Measurements from ENCODE around the gene SYNDIG1.

The SYNDIG1 gene

DNA sequence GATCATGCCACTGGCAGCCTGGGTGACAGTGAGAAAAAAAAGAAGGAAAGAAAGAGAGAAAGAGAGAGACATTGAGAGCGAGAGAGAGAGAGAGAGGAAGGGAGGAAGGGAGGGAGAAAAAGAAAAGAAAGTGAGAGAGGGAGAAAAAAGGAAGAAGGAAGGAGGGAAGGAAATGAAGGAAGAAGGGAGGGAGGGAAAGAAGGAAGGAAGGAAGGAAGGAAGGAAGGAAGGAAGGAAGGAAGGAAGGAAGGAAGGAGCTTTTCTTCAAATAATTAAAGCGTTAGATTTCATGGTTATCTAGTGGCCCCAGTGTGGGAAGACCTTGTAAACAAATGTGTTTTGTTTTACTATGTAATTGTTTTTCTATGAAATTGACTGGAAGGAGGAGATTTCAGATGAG lies 170.8 kb downstream of the SYNDIG1 start:
- H3K27ac ChIP-seq (ENCODE audit: low read length): no peak overlapping the region
- DNase-seq (ENCODE audit: low read depth, low spot score): no peak
- H3K36me3 ChIP-seq (ENCODE audit: control insufficient read depth, insufficient read depth, low read length): no peaks in the 10 kb centered on the region
- H3K9me3 ChIP-seq (ENCODE audit: control insufficient read depth, insufficient read depth, low read length): no peaks in the 10 kb centered on the region
- H3K4me3 ChIP-seq (ENCODE audit: low read length): no peak overlapping the region
- WGBS (ENCODE audit: insufficient coverage, insufficient read length): no CpG with 5 or more reads among the region's 2 CpGs
- H3K4me1 ChIP-seq (ENCODE audit: control insufficient read depth, insufficient read depth, low read length): peaks cover 3% of the 10 kb centered on the region
- H3K27me3 ChIP-seq (ENCODE audit: control insufficient read depth, insufficient read depth, low read length): no peaks in the 10 kb centered on the region

DNA sequence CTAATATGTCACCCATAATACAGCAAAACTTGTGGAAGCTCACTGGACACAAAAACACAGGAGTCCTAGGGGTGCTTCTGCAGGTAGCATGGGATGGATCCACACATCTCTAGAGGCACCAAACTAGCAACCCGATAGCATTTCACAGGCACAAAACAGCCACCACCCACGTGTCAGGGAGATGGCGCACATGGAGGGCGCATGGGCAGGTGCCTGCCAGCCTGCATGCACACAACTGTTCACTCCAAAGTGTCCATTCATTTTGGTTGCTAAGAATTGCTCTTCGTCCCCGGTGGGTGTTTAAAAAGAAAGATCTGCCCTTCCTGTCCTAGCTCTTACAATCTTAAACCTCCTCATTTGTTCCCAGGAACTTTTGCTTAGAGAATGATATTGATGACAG lies 171.3 kb downstream of the SYNDIG1 start:
- Histone ChIP-seq H3K36me3 (ENCODE audit: control insufficient read depth, insufficient read depth, low read length) (no peaks in the 10 kb centered on the region), H3K4me1 (ENCODE audit: control insufficient read depth, insufficient read depth, low read length) (peaks cover 3% of the 10 kb centered on the region), H3K9me3 (ENCODE audit: control insufficient read depth, insufficient read depth, low read length) (no peaks in the 10 kb centered on the region), H3K27ac (ENCODE audit: low read length) (no peak overlapping the region), H3K4me3 (ENCODE audit: low read length) (no peak overlapping the region), H3K27me3 (ENCODE audit: control insufficient read depth, insufficient read depth, low read length) (no peaks in the 10 kb centered on the region)
- WGBS (ENCODE audit: insufficient coverage, insufficient read length): no CpG with 5 or more reads among the region's 6 CpGs
- no peak for DNase-seq (ENCODE audit: low read depth, low spot score)

DNA sequence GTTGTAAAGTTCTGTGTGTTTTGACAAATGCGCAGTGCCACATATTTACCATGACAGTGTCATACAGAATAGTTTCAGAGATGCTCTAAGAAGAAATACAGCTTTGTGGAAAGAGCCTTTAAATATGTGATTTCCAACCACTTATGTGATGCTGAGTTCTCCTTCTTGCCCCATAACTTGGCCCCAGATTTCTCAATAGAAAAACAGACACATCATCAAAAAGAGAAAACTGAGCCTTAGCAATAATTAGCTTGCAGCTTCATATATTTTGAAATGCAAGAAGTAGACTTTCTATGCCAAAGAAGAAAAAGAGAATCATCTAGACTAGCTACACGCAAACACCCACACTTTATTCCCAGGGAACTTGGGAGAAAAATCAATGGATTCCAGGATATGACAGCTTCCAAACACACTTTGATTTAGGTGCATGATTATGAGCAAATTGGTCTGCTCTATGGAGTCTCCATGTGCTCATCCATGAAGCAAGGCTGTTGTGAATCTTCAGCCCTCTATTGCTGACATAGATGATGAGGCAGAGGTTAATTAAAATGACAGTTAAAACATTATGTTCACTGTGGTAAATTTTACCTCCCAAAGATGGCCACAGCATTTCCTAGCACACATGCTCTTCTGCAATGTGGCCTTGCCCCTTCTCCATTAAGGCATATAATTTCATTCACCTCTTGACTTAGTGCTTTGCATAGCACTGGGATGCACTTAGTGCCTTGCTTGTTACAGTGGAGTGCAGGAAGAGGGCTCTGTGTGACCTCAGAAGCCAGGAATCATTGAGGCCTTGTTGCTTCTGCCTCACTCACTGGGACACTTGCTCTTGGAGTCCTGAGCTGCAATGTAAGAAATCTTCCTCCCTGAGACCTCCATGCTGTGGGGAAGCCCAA lies 174.6 kb downstream of the SYNDIG1 start:
- Histone ChIP-seq H3K27me3 (ENCODE audit: control insufficient read depth, insufficient read depth, low read length) (no peaks in the 10 kb centered on the region), H3K4me3 (ENCODE audit: low read length) (no peak overlapping the region), H3K36me3 (ENCODE audit: control insufficient read depth, insufficient read depth, low read length) (no peaks in the 10 kb centered on the region), H3K9me3 (ENCODE audit: control insufficient read depth, insufficient read depth, low read length) (no peaks in the 10 kb centered on the region), H3K27ac (ENCODE audit: low read length) (no peak overlapping the region), H3K4me1 (ENCODE audit: control insufficient read depth, insufficient read depth, low read length) (no peaks in the 10 kb centered on the region)
- WGBS (ENCODE audit: insufficient coverage, insufficient read length): no CpG with 5 or more reads among the region's 2 CpGs
- DNase-seq (ENCODE audit: low read depth, low spot score): no peak

DNA sequence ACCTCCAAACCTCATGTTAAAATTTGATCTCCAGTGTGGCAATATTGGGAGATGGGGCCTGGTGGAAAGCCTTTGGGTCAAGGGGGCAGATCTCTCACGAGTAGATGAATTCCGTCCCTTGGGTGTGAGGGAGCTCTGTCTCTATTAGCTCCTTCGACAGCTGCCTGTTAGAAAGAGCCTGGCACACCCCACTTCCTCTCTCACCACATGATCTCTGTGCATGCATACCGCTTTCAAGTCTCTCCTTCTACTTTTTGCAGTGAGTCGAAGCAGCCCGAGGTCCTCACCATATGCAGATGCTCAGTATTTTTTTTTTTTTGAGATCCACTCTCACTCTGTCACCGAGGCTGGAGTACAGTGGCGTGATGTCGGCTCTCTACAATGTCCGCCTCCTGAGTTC lies 176.9 kb downstream of the SYNDIG1 start:
- no peak for DNase-seq (ENCODE audit: low read depth, low spot score)

DNA sequence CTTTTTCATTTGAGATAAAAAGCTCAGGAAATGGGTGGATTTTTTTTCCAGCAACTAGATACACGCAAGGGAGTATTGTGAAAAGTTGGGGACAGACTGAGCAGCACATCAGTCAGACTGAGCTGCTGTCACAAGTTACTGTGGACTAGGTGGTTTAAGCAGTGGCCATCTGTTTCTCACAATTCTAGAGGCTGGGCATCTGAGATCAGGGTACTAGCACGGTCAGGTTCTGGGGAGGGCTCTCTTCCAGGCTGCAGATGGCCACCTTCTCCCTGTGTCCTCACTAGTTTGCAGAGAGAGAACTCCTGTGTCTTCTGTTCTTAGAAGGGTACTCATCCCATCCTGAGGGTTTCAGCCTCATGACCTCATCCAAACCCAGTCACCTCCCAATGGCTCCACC lies 178.3 kb downstream of the SYNDIG1 start:
- WGBS (ENCODE audit: insufficient coverage, insufficient read length): no CpG with 5 or more reads among the region's 2 CpGs
- H3K27ac ChIP-seq (ENCODE audit: low read length): no peak overlapping the region

More for the DNA sequence above, 176.9 kb downstream of the SYNDIG1 start:
- no peaks in the 10 kb centered on the region for H3K9me3 ChIP-seq (ENCODE audit: control insufficient read depth, insufficient read depth, low read length)
- H3K27me3 ChIP-seq (ENCODE audit: control insufficient read depth, insufficient read depth, low read length): no peaks in the 10 kb centered on the region
- no peaks in the 10 kb centered on the region for H3K36me3 ChIP-seq (ENCODE audit: control insufficient read depth, insufficient read depth, low read length)
- no peak overlapping the region for H3K4me3 ChIP-seq (ENCODE audit: low read length)
- H3K27ac ChIP-seq (ENCODE audit: low read length): no peak overlapping the region
- H3K4me1 ChIP-seq (ENCODE audit: control insufficient read depth, insufficient read depth, low read length): no peaks in the 10 kb centered on the region
- no CpG with 5 or more reads among the region's 10 CpGs for WGBS (ENCODE audit: insufficient coverage, insufficient read length)

DNA sequence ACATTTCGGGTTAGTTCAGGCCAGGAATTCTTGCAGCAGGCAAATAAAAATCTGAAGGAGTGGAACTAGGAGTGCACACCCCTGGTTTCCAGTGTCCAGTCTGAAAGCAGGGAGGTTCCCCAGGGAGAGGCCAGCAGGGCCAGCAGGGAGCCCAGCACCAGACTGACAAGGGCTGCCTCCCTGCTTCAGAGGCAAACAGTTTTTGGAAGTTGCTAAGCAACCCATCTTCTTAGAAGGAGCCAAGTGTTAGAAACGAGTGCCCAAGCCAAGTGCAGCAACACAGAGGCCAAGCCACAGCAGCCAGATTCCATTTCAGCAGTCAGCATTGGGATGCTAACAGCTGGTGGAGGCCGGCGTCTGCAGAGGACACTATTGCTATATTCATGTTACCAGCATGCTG lies 179.1 kb downstream of the SYNDIG1 start:
- Histone ChIP-seq H3K4me3 (ENCODE audit: low read length) (no peak overlapping the region), H3K27me3 (ENCODE audit: control insufficient read depth, insufficient read depth, low read length) (no peaks in the 10 kb centered on the region), H3K27ac (ENCODE audit: low read length) (no peak overlapping the region), H3K9me3 (ENCODE audit: control insufficient read depth, insufficient read depth, low read length) (no peaks in the 10 kb centered on the region), H3K36me3 (ENCODE audit: control insufficient read depth, insufficient read depth, low read length) (no peaks in the 10 kb centered on the region), H3K4me1 (ENCODE audit: control insufficient read depth, insufficient read depth, low read length) (no peaks in the 10 kb centered on the region)
- WGBS (ENCODE audit: insufficient coverage, insufficient read length): no CpG with 5 or more reads among the region's 4 CpGs
- no peak for DNase-seq (ENCODE audit: low read depth, low spot score)

More for the DNA sequence above, 178.3 kb downstream of the SYNDIG1 start:
- Histone ChIP-seq H3K27me3 (ENCODE audit: control insufficient read depth, insufficient read depth, low read length) (no peaks in the 10 kb centered on the region), H3K4me3 (ENCODE audit: low read length) (no peak overlapping the region), H3K9me3 (ENCODE audit: control insufficient read depth, insufficient read depth, low read length) (no peaks in the 10 kb centered on the region), H3K4me1 (ENCODE audit: control insufficient read depth, insufficient read depth, low read length) (no peaks in the 10 kb centered on the region), H3K36me3 (ENCODE audit: control insufficient read depth, insufficient read depth, low read length) (no peaks in the 10 kb centered on the region)
- no peak for DNase-seq (ENCODE audit: low read depth, low spot score)

DNA sequence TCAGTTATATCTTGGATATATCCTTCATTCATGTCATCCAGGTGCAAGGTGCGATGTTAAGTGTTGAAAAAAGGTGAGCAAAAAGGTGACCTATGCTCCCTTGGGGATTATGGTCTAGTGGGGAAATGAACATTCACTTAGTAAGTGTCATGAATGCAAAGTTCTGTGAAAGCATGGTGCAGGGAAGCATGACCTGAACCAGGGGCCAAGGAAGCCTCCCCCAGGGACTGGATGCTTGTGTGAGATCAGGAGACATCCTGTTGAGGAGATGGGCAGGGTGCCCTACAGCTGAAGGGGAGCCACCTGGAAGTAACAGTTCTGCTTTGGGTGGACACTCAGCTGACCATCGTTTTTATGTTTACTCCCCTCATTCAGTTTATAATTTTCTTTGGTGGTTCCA lies 179.5 kb downstream of the SYNDIG1 start:
- H3K36me3 ChIP-seq (ENCODE audit: control insufficient read depth, insufficient read depth, low read length): no peaks in the 10 kb centered on the region
- no peak overlapping the region for H3K4me3 ChIP-seq (ENCODE audit: low read length)
- no peak for DNase-seq (ENCODE audit: low read depth, low spot score)
- no peaks in the 10 kb centered on the region for H3K4me1 ChIP-seq (ENCODE audit: control insufficient read depth, insufficient read depth, low read length)
- no peaks in the 10 kb centered on the region for H3K27me3 ChIP-seq (ENCODE audit: control insufficient read depth, insufficient read depth, low read length)
- H3K27ac ChIP-seq (ENCODE audit: low read length): no peak overlapping the region
- WGBS (ENCODE audit: insufficient coverage, insufficient read length): no CpG with 5 or more reads among the region's 2 CpGs
- H3K9me3 ChIP-seq (ENCODE audit: control insufficient read depth, insufficient read depth, low read length): no peaks in the 10 kb centered on the region

DNA sequence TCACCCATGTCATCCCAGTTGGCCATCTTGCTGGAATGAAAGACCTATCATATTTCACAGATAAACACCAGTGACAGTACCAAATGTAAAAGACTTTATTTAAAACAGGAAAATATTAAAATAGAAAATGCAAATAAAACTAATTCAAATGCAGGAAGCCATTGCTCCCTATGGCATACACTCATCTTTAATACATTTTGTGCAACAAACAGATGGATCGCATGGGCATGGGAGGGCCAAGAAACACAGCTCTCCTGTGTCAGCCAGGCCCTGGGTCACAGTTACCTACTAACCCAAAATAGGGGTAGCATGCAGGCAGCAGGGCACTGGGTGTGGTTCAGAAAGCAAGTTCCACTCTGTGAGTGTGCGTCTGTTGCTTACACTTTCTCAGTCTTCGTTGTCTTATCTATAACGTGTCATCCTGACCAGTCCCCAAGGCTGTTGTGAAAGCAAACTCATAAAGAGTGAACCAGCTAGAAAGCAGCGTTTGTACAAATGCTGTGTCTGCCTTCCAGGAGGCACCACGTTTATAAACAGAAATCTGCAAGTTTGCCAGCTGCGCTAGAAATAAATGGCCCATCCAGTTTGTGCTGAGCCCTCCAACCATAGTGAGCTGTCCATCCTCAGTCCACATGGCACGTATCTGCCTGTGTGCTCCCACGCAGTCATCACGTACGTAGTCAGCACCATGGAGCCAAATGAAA lies 180.5 kb downstream of the SYNDIG1 start:
- H3K4me3 ChIP-seq (ENCODE audit: low read length): no peak overlapping the region
- no peak for DNase-seq (ENCODE audit: low read depth, low spot score)
- H3K9me3 ChIP-seq (ENCODE audit: control insufficient read depth, insufficient read depth, low read length): no peaks in the 10 kb centered on the region
- no peaks in the 10 kb centered on the region for H3K36me3 ChIP-seq (ENCODE audit: control insufficient read depth, insufficient read depth, low read length)
- H3K27ac ChIP-seq (ENCODE audit: low read length): no peak overlapping the region
- no peaks in the 10 kb centered on the region for H3K27me3 ChIP-seq (ENCODE audit: control insufficient read depth, insufficient read depth, low read length)
- WGBS (ENCODE audit: insufficient coverage, insufficient read length): no CpG with 5 or more reads among the region's 11 CpGs
- H3K4me1 ChIP-seq (ENCODE audit: control insufficient read depth, insufficient read depth, low read length): no peaks in the 10 kb centered on the region

DNA sequence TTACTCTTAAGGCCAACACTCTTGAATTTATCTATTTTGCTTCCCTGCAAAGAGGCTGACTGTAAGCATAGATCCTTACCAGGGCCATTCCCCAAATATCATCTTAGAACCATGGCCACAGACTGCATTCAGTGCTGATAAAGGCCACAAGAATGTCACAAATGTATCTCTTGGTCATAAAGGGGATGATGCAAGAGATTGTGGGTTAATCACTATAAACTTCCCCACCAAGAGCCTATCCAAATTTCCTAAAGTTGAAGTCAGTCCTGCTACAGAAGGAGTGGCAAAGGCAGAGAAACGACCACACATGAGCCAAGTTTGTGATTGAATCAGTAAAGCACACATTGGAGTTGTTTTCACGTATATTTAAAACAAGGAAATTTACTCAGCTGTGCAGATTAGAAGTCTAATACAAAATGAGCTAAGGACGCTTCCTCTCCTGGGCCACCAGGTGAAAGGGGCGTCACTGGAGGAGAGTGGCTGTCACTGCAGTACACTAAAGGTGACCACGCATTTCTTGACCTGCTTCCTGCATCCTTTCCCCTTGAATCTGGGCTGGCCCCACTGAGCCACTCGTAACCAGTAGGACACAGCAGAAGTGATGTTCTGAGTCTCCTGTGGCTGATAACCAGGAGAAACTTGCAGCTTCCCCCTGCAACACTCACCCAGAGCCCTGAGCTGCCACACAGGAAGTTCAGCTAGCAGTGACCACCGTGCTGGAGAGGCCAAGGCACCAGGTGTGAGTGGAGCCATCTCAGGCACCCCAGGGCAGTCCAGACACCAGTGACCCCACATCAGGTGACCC lies 181.9 kb downstream of the SYNDIG1 start:
- Histone ChIP-seq H3K27ac (ENCODE audit: low read length) (no peak overlapping the region), H3K27me3 (ENCODE audit: control insufficient read depth, insufficient read depth, low read length) (no peaks in the 10 kb centered on the region), H3K36me3 (ENCODE audit: control insufficient read depth, insufficient read depth, low read length) (no peaks in the 10 kb centered on the region), H3K4me1 (ENCODE audit: control insufficient read depth, insufficient read depth, low read length) (no peaks in the 10 kb centered on the region), H3K9me3 (ENCODE audit: control insufficient read depth, insufficient read depth, low read length) (no peaks in the 10 kb centered on the region), H3K4me3 (ENCODE audit: low read length) (no peak overlapping the region)
- WGBS (ENCODE audit: insufficient coverage, insufficient read length): no CpG with 5 or more reads among the region's 7 CpGs
- no peak for DNase-seq (ENCODE audit: low read depth, low spot score)

DNA sequence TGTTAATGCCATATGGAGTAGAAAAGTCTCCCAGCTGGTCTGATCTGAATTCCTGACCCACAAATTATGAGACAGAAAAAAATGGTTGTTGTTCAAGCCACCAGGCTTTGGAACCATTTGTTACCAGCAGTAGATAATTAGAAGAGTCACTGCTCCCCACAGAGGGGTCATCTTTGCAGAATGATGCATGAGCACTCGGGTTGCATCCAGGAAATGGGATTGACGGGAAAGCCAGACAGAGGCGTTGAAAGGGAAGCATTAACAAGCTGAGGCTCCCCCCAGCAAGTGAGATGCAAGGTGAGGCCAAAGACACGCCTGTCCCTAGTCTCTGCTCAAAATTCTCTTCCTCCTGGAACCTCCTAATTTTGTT lies 182.5 kb downstream of the SYNDIG1 start:
- Histone ChIP-seq H3K9me3 (ENCODE audit: control insufficient read depth, insufficient read depth, low read length) (no peaks in the 10 kb centered on the region), H3K36me3 (ENCODE audit: control insufficient read depth, insufficient read depth, low read length) (no peaks in the 10 kb centered on the region), H3K27me3 (ENCODE audit: control insufficient read depth, insufficient read depth, low read length) (no peaks in the 10 kb centered on the region), H3K4me3 (ENCODE audit: low read length) (no peak overlapping the region), H3K4me1 (ENCODE audit: control insufficient read depth, insufficient read depth, low read length) (no peaks in the 10 kb centered on the region), H3K27ac (ENCODE audit: low read length) (no peak overlapping the region)
- WGBS (ENCODE audit: insufficient coverage, insufficient read length): no CpG with 5 or more reads among the region's 4 CpGs
- DNase-seq (ENCODE audit: low read depth, low spot score): no peak

Measured in iPS DF 6.9 (cell line).